HepG2 (cell line): ENCODE data around the gene DOK1. TPM values are rescaled to one million over a fixed set of nuclear protein-coding genes. Genes with fewer than 3 reads are reported as not detected.

Source experiments
- AGO2 ChIP-seq: fragments of 200-400 bp; formaldehyde crosslinking; optimal IDR thresholded peaks from 2 replicates; pipeline ENCODE3; 2017; ENCODE audit warnings: mild to moderate bottlenecking, low read depth, low read length, moderate library complexity
- ARID2 ChIP-seq: sonication (generic); formaldehyde crosslinking; IDR thresholded peaks from 2 replicates; pipeline ENCODE4 v1.8.1; 2022; ENCODE audit warnings: mild to moderate bottlenecking, missing genetic modification reagents, borderline replicate concordance
- CENPX ChIP-seq: sonication (generic); formaldehyde crosslinking; IDR thresholded peaks from 2 replicates; pipeline ENCODE4 v1.9.0; 2021; ENCODE audit warnings: mild to moderate bottlenecking, missing genetic modification reagents, moderate library complexity
- E2F5 ChIP-seq: sonication (generic); formaldehyde crosslinking; conservative IDR thresholded peaks from 2 replicates; pipeline ENCODE4 v1.4.0; 2020; ENCODE audit warnings: missing genetic modification reagents
- GATAD1 ChIP-seq: IDR thresholded peaks from 2 replicates; pipeline ENCODE4 v1.6.1; 2016; ENCODE audit warnings: missing genetic modification reagents, missing compliant biosample characterization
- ONECUT2 ChIP-seq: sonication (generic); formaldehyde crosslinking; IDR thresholded peaks from 2 replicates; pipeline ENCODE4 v1.4.0; 2020; ENCODE audit warnings: missing genetic modification reagents
- SIX1 ChIP-seq: sonication (generic); formaldehyde crosslinking; IDR thresholded peaks from 2 replicates; pipeline ENCODE4 v1.4.0; 2020; ENCODE audit warnings: missing genetic modification reagents, borderline replicate concordance
- SNAPC4 ChIP-seq: sonication (generic); formaldehyde crosslinking; IDR thresholded peaks from 2 replicates; pipeline ENCODE4 v1.4.0; 2020; ENCODE audit warnings: mild to moderate bottlenecking, missing genetic modification reagents
- SOX6 ChIP-seq, 2 experiments: fragments of 450-650 bp in 1 of 2; sonication (generic) in 1 of 2; formaldehyde crosslinking in 1 of 2; IDR thresholded peaks; 2 replicates each; pipeline versions ENCODE4 v1.4.0 to v1.6.1; 2017 to 2020; ENCODE audit warnings: antibody characterized with exemption in 1 of 2, mild to moderate bottlenecking in 1 of 2, missing genetic modification reagents in 1 of 2
- U2AF2 ChIP-seq: fragments of 200-400 bp; formaldehyde crosslinking; IDR thresholded peaks from 2 replicates; pipeline ENCODE4 v1.6.1; 2017; ENCODE audit warnings: low read depth, mild to moderate bottlenecking, low read length
- ZNF335 ChIP-seq: sonication (generic); formaldehyde crosslinking; IDR thresholded peaks from 2 replicates; pipeline ENCODE4 v1.4.0; 2020; ENCODE audit warnings: missing genetic modification reagents
- polyA plus RNA-seq, 8 experiments: library from polyadenylated mRNA; depleted of rRNA in 3 of 8; stranded (reverse) in 7 of 8; unstranded in 1 of 8; fragments of >200 nt; fragmentation: Illumina TruSeq in 4 of 8; extraction: Trizol in 4 of 8; gene quantifications; 2 replicates each; pipeline versions ENCODE4 v1.2.1 to v1.2.3, GENCODE V29; 2011 to 2016; ENCODE audit warnings: low read depth in 4 of 8, missing spikeins in 1 of 8, mixed read lengths in 1 of 8; ENCODE audit not compliant: insufficient read depth in 1 of 8
- total RNA-seq, 5 experiments: library from RNA; depleted of rRNA; stranded (reverse); fragments of >200 nt; fragmentation: Illumina TruSeq; extraction: Trizol; gene quantifications; 2 replicates each; pipeline ENCODE4 v1.2.3, GENCODE V29; 2016; ENCODE audit warnings: low read depth in 1 of 5
- TF ChIP-seq, protein P1 (sequence below): sonication (generic); formaldehyde crosslinking; IDR thresholded peaks from 2 replicates; pipeline ENCODE4 v1.4.0; 2020; ENCODE audit warnings: missing genetic modification reagents
- TF ChIP-seq, protein P2 (sequence below): sonication (generic); formaldehyde crosslinking; IDR thresholded peaks from 2 replicates; pipeline ENCODE4 v1.8.1; 2023; ENCODE audit warnings: mild to moderate bottlenecking, moderate library complexity, missing genetic modification reagents
- TF ChIP-seq, protein P3 (sequence below): sonication (generic); formaldehyde crosslinking; IDR thresholded peaks from 2 replicates; pipeline ENCODE4 v1.5.0; 2020; ENCODE audit warnings: mild to moderate bottlenecking, missing genetic modification reagents, borderline replicate concordance

The DOK1 gene
- total and polyA plus RNA-seq, 2 of the 13 experiments (the other 11 are each of a cell fraction or from before 2014, with no cell fraction given) = 0.53 to 0.74 TPM

DNA sequence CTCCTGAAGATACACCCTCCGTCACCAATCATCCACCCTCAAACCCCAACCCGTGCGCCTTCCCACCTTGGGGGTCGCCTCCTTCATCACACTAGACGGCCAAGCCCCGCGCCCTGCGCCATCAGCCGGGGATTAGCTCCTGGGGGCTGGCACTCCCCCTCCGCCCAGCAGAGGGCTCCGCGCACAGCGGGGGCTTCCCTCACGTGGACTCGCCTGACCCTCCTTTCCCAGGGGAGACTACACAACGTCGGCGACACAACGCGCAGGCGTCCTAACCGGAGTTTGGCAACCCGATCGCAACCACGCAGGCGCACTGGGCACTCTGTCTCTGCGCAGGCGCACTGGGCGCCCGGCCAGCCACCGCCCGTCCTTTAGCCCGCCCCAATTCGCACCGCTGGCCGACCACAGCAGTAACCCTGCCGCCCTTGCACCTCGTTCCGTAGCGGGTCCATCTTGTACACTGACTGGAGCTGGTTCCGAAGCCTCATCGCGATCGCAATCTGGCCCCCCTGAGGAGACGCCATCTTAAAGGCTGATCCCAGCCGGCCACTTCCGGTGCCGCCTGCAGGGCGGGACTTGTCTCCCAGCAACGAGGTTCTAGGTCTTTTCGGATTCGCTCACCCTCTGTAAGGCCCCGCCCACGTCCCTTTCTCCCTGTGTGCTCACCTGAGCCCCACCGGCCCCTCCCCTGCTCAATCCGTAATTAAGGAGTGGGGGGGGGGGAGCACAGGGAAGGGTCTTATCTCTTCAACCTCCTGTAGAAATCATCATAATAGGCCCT, 47.2 kb upstream of the DOK1 start, which contains the start of gene PCGF1 (continued):
- TF ChIP-seq, protein P1, sequence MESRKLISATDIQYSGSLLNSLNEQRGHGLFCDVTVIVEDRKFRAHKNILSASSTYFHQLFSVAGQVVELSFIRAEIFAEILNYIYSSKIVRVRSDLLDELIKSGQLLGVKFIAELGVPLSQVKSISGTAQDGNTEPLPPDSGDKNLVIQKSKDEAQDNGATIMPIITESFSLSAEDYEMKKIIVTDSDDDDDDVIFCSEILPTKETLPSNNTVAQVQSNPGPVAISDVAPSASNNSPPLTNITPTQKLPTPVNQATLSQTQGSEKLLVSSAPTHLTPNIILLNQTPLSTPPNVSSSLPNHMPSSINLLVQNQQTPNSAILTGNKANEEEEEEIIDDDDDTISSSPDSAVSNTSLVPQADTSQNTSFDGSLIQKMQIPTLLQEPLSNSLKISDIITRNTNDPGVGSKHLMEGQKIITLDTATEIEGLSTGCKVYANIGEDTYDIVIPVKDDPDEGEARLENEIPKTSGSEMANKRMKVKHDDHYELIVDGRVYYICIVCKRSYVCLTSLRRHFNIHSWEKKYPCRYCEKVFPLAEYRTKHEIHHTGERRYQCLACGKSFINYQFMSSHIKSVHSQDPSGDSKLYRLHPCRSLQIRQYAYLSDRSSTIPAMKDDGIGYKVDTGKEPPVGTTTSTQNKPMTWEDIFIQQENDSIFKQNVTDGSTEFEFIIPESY (CRISPR knock-in tag) = no peak
- TF ChIP-seq ZNF335 (CRISPR knock-in tag) (no peak; the same call in 1 of the 2 replicates), U2AF2 (no peak), SNAPC4 (CRISPR knock-in tag) (peak; percentile 62), ARID2 (no peak; the same call in 1 of the 2 replicates), ONECUT2 (CRISPR knock-in tag) (no peak), GATAD1 (peak; percentile 93), E2F5 (CRISPR knock-in tag) (0 out of 2 replicates have a peak, but pooled peaks have one; percentile 21), SIX1 (CRISPR knock-in tag) (0 out of 2 replicates have a peak, but pooled peaks have one; percentile 42), SOX6 (IDR thresholded peaks at IDR 0.05) (no peak), SOX6 (CRISPR knock-in tag; IDR thresholded peaks at IDR 0.05) (peak; percentile 80), CENPX (CRISPR knock-in tag) (no peak), AGO2 (peak; percentile 97)
- TF ChIP-seq, protein P2, sequence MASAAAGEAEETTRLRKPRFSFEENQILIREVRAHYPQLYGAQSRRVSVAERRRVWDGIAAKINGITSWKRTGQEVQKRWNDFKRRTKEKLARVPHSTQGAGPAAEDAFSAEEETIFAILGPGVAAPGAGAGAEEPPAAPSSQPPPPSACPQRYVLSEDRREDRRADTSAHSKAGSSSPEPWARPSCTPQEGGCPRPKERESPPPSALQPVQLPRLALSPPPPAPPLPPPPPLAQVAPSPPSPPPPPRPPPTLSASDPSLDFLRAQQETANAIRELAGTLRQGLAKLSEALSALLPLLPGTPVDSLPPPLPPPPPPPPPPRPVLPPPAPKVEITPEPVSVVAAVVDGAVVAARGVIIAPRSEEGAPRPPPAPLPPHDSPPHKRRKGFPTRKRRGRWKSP = peak; percentile 41; the same call in 1 of the 2 replicates
- TF ChIP-seq, protein P3, sequence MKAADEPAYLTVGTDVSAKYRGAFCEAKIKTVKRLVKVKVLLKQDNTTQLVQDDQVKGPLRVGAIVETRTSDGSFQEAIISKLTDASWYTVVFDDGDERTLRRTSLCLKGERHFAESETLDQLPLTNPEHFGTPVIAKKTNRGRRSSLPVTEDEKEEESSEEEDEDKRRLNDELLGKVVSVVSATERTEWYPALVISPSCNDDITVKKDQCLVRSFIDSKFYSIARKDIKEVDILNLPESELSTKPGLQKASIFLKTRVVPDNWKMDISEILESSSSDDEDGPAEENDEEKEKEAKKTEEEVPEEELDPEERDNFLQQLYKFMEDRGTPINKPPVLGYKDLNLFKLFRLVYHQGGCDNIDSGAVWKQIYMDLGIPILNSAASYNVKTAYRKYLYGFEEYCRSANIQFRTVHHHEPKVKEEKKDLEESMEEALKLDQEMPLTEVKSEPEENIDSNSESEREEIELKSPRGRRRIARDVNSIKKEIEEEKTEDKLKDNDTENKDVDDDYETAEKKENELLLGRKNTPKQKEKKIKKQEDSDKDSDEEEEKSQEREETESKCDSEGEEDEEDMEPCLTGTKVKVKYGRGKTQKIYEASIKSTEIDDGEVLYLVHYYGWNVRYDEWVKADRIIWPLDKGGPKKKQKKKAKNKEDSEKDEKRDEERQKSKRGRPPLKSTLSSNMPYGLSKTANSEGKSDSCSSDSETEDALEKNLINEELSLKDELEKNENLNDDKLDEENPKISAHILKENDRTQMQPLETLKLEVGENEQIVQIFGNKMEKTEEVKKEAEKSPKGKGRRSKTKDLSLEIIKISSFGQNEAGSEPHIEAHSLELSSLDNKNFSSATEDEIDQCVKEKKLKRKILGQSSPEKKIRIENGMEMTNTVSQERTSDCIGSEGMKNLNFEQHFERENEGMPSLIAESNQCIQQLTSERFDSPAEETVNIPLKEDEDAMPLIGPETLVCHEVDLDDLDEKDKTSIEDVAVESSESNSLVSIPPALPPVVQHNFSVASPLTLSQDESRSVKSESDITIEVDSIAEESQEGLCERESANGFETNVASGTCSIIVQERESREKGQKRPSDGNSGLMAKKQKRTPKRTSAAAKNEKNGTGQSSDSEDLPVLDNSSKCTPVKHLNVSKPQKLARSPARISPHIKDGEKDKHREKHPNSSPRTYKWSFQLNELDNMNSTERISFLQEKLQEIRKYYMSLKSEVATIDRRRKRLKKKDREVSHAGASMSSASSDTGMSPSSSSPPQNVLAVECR (CRISPR knock-in tag) = peak; percentile 91
